GM21381 (cell line): ENCODE results near the gene ZCCHC10.
"Not testable (repeated sequence)": the region's sequence is repeated elsewhere in the genome, so short reads cannot be mapped to it uniquely, and the experiment has no call there.

Experiments
- ATAC-seq: cut with Tn5 transposase; IDR thresholded peaks from one replicate; pipeline ENCODE4 v1.9.1; 2021; ENCODE audit warnings: mild to moderate bottlenecking, moderate library complexity; ENCODE audit not compliant: unreplicated experiment

The ZCCHC10 gene

DNA sequence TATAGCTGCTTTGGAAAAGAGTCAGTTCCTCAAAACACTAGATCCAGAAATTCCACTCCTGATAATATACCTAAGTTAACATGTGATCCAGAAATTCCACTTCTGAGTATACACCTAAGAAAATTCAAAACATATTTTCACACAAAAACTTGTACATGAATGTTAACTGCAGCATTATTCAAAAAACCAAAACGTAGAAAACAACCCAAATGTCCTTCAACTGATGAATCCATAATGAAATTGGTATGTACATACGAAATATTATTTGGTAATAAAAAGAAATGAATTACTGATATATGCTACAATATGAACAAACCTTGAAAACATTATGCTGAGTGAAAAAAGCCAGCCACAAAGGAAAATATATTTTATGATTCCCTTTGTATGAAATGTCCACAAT is 46.4 kb downstream of the ZCCHC10 start:
- no peak for ATAC-seq

DNA sequence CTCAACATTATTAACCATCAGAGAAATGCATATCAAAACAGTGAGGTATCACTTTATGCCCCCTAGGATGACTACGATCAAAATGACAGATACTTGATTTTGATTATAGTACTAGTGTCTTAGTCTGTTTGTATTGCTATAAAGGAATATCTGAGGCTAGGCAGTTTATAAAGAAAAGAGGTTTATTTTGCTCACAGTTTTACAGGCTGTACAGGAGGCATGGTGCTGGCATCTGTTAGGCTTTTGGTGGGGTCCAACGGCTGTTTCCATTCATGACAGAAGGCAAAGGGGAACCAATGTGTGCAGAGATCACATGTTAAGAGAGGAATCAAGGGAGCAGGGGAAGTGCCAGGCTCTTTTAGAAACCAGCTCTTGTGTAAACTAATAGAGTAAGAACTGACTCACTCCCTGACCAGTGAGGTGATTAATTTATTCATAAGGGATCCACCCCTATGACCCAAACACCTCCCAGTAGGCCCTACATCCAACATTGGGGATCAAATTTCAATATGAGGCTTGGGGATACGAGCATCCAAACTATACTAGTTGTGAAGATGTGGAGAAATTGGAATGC is 46.9 kb downstream of the ZCCHC10 start:
- no peak for ATAC-seq

DNA sequence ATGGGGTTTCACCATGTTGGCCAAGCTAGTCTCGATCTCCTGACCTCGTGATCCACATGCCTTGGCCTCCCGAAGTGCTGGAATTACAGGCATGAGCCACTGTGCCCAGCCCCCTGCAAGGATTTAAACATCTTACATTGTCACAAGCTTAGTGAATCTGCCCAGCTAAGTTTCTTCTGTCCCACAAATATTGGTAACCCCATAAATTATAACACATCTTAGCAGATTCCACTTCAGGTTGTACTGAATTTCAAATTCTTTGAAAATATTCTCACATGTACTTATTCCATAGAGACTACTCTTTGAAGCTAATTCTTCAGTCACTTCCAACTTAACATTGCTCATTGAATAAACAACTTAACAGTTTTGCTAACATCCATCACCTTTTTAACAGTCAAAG is 49.5 kb downstream of the ZCCHC10 start:
- no peak for ATAC-seq

DNA sequence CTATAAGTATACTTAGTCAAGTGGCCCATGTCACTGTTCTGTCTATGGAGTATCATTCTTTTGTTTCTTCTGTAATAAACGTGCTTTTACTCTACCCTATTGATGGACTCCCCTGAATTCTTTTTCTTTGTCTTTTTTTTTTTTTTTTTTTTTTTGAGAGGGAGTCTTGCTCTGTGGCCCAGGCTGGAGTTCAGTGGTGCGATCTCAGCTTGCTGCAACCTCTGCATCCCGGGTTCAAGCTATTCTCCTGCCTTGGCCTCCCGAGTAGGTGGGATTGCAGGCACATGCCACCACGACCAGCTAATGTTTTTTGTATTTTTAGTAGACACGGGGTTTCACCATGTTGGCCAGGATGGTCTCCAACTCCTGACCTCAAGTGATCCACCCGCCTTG is 53.9 kb downstream of the ZCCHC10 start:
- not testable (repeated sequence) for ATAC-seq

DNA sequence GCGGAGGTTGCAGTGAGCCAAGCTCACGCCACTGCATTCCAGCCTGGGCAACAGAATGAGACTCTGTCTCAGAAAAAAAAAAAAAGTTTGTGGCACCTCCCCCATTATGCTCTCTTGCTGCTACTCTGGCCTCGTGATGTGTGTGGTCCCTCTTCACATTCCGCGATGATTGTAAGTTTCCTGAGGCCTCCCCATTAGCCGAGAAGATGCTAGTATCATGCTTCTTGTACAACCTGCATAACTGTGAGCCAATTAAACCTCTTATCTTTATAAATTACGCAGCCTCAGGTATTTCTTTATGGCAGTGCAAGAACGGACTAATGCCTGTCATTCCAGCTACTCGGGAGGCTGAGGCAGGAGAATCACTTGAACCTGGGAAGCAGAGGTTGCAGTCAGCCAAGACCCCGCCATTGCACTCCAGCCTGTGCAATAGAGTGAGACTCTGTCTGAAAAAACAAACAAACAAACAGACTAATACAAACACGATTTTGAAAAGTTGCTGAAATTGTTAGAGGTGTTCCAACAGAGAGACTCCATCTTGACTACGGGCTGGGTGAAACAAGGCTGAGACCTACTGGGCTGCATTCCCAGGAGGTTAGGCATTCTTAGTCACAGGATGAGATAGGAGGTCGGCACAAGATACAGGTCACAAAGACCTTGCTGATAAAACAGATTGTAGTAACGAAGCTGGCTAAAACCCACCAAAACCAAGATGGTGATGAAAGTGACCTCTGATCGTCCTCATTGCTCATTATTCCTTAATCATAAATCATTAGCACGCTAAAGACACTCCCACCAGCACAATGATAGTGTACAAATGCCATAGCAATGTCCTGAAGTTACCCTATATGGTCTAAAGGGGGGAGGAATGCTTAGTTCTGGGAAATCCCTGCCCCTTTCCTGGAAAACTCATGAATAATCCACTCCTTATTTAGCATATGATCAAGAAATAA is 54.6 kb downstream of the ZCCHC10 start:
- no peak for ATAC-seq

DNA sequence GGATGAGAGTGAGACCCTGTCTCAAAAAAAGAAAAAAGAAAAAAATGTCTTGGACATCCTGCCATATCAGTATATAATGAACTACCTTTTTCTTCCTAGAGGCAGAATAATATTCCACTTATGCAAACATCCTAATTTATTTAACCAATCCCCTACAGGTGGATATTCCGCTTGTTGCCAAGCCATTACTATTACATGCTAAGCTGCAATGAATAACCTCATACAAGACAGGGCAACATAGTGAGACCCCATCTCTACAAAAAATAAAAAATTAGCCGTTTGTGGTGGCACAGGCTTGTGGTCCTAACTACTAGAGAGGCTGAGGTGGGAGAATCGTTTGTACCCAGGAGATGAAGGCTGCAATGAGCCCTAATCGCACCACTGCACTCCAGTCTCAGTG is 61.2 kb downstream of the ZCCHC10 start:
- no peak for ATAC-seq

DNA sequence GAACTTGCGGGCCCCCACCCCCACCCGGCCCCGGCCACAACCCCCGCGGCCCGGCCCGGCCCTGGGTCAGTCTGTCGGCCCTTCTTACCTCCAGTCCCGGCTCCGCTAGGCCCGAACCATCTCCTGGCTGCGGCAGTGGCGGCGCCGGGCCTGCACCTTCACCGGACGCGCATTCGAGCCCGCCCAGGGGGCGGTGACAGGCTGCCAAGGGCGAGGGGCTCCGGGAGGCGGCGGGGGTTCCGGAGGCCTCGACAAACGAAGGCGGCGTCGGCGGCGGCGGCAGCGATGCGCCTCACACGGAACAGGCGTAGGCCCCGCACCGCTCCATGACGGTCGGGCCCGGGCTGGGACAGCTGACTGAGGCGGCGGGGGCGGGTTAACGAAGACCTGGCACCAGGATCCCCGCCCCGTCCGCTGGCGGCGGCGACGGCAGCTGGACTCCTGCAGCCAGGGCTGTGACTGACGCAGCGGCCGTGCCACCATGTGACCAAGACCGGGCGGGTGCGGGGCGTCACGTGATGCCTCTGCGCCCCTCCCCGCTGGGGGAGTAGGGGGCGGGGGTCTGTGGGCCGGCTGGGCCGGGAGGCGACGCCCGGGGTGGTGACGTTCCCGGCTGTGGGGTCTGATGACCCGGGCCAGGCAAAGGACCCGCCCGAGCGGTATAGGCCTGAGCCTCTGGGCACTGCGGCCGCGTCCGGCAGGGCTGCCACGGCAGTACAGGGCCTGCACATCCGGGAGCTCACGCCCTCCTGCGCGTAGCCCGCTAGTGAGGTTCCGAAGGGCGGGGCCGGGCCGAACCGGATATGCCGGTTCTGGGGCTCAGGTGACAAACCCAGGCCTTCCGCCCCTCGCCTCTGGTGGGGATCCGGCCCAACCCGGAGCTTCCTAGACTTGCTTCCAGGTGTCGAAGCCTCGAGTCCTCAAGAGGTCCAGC is 62.9 kb downstream of the ZCCHC10 start, which contains the start of gene AFF4:
Gene AFF4 (minus strand): TSS at position 464 of the 934 bp plus-strand sequence. CDS start 26,445 bp downstream, outside the sequence.
- ATAC-seq = peak; percentile 90

DNA sequence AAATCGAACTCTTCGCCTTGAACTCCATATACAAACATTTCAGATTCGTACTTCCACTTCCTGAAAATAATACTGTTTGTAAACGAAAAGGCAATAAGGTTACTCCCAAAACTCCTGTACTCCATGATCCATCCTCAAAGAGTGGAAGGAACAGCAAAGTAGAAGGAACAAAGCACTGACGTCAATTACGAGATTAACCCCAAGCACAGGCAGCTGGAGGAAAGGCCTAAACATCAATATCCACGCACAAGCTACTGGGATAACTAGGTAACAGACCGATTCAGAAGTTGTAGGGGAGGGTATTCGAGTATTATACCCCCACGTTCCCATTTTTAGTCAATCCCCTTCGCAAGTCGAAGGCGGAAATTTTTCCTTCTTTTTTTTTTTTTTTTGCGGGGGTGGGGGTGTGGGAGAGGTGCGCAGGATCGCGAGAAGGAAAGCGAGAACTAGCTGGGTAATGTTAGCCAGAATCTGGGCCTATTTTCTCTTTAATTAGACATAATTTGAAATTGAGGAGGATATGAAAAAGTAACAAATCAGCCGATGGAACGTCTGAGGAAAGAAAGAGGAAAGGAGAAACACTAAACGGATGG is 63.8 kb downstream of the ZCCHC10 start:
- no peak for ATAC-seq

DNA sequence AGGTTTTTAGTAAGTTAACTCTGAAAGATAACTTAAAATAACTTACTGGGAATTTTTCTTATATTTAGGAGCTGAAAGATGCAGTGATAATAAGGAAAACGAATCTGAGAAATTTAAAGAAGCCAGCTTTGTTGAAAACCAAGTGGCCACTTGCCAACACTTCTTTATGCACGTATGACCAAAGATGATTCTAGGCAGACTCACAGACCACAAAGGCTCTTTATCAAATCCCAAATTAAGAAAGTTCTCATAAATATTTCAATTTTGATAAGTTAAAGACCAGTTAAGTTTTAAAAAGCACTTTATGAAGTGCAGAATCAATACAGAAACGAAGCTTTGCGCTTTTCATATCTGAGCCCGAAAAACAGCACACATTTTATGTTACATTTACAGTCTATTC is 64.5 kb downstream of the ZCCHC10 start:
- no peak for ATAC-seq

DNA sequence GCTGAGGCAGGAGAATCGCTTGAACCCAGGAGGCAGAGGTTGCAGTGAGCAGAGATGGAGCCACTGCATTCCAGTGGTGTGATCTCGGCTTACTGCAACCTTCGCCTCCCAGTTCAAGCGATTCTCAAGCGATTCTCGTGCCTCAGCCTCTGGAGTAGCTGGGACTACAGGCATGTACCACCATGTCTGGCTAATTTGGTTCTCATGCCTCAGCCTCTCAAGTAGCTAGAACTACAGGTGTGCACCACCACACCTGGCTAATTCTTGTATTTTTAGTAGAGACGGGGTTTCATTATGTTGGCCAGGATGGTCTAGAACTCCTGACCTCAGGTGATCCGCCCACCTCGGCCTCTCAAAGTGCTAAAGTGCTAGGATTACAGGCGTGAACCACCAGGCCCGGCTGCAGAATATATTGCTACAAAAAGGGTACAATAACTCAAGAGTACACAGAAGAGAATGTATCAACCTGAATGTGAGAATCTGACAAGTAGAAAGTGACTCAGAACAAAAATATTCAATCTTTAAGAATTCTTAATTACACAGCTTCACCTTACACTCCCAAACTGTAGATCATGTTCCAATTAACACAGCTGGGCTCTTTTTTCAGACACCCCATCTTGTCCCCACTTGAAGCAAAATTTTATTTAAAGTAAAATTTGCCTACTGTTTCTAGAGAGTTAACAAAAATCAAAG is 65.1 kb downstream of the ZCCHC10 start:
- ATAC-seq = not testable (repeated sequence)

DNA sequence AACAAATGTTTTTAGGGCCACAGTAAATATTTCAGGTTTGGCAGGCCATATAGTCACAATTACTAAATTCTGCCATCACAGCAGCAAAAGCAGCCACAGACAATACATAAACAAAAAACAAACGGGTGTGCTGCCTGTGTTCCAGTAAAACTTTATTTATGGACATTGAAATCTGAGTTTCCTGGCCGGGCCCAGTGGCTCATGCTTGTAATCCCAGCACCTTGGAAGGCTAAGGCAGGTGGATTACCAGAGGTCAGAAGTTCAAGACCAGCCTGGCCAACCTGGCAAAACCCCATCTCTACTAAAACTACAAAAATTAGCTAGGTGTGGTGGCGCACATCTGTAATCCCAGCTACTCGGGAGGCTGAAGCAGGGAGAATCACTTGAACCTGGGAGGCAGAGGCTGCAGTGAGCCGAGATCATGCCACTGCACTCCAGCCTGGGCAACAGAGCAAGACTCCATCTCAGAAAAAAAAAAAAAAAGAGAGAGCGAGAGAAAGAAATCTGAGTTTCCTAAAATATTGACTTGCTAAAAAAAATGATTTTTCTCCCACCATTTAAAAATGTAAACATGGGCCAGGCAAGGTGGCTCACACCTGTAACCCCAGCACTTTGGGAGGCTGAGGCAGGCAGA is 70.1 kb downstream of the ZCCHC10 start:
- ATAC-seq = not testable (repeated sequence)

DNA sequence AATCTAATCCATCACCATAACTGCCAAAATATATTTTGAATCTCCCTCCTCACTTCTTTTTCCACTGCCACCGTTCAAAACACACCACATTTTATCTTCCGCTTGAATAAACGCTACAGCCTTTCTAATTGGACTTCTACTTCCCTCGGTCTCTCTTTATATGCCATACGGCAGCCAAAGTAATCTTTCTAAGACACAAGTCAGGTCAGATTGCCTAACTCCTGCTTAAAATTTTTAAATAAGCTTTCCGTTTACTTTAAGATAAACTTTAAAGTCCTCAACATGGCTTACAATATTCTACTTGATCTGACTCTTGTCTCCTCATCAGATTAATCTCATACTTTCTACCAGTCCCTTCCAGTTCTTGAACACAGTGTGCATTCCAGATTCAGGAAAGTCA is 72.6 kb downstream of the ZCCHC10 start:
- no peak for ATAC-seq

DNA sequence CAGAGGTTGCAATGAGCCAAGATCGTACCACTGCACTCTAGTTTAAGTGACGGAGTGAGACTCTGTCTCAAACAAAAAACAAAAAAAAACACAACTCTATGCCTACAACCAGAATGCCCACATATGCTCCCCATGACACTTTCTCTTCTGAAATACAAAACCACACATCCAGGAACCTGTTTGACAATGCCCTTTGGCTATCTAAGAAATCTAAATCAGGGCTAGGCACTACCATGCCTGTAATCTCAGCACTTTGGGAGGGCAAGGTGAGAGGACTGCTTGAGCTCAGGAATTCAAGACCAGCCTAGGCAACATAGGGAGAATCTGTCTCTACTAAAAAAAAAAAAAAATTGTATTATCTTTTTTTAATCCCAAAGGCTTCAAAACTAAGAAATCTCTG is 73.5 kb downstream of the ZCCHC10 start:
- ATAC-seq = no peak

DNA sequence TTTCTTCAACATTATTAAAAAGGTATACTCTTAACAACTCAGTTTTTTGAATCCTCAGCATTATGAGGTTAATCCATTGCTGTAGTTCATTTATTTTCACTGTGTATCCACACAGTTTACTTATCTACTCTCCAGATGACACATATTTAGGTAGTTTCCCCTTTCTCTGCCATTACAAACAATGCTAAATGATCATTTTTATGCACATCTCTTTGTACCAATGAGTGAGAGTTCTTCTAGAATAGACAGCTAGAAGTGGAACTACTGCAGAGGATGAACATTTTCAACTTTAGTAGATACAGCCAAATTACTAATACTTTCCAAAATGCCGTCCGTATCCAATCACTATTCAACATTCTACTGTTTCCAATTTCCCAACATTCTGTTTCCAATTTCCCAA is 74.5 kb downstream of the ZCCHC10 start:
- no peak for ATAC-seq

DNA sequence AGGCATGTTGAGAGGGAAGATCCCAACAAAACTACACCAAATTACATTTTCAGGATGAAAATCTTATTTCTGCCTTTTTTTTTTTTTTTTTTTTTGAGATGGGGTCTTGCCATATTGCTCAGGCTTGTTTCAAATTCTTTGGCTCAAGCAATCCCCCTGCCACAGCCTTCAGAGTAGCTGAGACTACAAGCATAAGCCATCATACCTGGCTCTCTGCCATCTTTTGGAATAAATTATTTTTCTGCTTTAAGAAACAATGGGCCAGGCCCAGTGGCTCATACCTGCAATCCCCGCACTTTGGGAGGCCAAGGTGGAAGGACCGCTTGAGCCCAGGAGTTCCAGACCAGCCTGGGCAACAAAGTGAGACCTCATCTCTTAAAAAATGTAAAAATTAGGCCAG is 77.2 kb downstream of the ZCCHC10 start:
- ATAC-seq = no peak

DNA sequence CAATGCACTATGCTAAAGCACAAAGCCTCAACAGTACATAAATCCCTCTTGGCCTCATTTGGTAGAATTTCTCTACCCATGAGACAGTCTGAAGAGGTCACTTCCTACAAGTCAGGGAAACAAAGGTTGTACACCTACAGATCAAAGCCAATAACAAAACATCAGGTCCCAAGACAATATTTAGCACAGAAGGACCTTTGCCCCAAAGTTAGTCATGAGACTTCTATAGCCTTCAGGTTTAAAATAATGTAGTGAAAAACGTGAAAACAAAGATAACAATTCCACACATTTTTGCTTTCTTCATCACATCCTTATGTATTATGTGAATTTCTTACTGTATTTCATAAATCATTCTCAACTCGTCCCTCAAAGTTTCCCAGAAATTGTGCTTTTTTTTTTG is 78.7 kb downstream of the ZCCHC10 start:
- ATAC-seq = no peak
